ENCODE measurements around the gene SLC38A5. TPM values are rescaled to one million over a fixed set of nuclear protein-coding genes. Genes with fewer than 3 reads are reported as not detected.
A peak's percentile ranks its signal among the peaks of the same experiment; 100 is the strongest.

The SLC38A5 gene
- total and polyA plus RNA-seq, 9 of the 15 experiments (the other 6 are each of a cell fraction or from before 2014, with no cell fraction given) = 9.3 to 228 (median 142) TPM

DNA sequence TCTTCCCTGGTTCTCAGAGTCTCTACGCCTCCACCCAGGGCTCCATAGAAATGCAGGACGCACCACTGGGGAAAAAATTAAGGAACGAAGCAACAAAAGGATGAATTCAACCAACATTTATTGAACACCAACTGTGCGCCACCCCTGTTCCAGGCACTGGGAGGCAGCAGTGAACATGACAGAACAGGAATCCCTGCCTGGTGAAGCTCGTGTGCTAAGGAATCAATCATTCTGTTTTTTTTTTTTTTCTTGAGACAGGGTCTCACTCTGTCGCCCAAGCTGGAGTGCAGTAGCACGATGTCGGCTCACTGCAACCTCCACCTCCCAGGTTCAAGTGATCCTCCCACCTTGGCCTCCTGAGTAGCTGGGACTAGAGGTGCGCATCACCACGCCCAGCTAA, 4.1 kb upstream of the SLC38A5 start:
- intact Hi-C loops (cut with micrococcal nuclease) = no loop called here
- Histone ChIP-seq H3K36me3 (ENCODE audit: control insufficient read depth, insufficient read depth, low read length) (peaks cover 19% of the 10 kb centered on the region; the same call in 2 of the 3 replicates), H3K9me1 (ENCODE audit: control insufficient read depth, insufficient read depth, low read length) (peaks cover 4% of the 10 kb centered on the region), H4K20me1 (replicated peaks; ENCODE audit: control insufficient read depth, insufficient read depth, low read length) (no peaks in the 10 kb centered on the region), H3K9ac (ENCODE audit: insufficient read depth in 1 of 2, low read depth in 2 of 2, low read length in 2 of 2) (0 out of 4 replicates have a peak overlapping the region, but pooled peaks of 1 of the 2 experiments have one; percentile 5), H3K79me2 (ENCODE audit: control insufficient read depth, insufficient read depth, low read length) (peaks cover 51% of the 10 kb centered on the region), H2AFZ (ENCODE audit: low read depth, low read length) (no peak overlapping the region), H3K4me1 (replicated peaks in 1 of 2; ENCODE audit: control insufficient read depth in 2 of 2, insufficient read depth in 2 of 2, low read length in 2 of 2) (peaks cover 25 to 43% of the 10 kb centered on the region in 2 experiments; a peak in 4 of 5 replicates), H3K4me3 (no peak overlapping the region), H3K27ac (ENCODE audit: extremely low read depth, low read depth, low read length) (no peak overlapping the region), H3K4me2 (ENCODE audit: insufficient read depth, low read length) (no peak overlapping the region), H3K27me3 (ENCODE audit: control insufficient read depth in 2 of 2, insufficient read depth in 2 of 2, low read length in 2 of 2) (no peaks in the 10 kb centered on the region), H3K9me3 (replicated peaks; ENCODE audit: control insufficient read depth, insufficient read depth, low read depth, low read length) (no peaks in the 10 kb centered on the region)
- peak; percentile 13; the same call in 1 of the 3 replicates for ATAC-seq
- CTCF ChIA-PET (ENCODE audit: low intra/inter-chr PET ratio) = interaction anchor here (0.6 to 0.7 kb wide), 2 partner anchors 21 to 35 kb away, joined by 3 read pairs; partner anchors contain the start of gene PORCN
- POLR2A ChIA-PET = interaction anchor here (0.5 to 1.0 kb wide), 3 partner anchors 13 to 100 kb away, joined by 3 to 4 read pairs (median 3); partner anchors contain the start of gene RBM3
- 62% methylated on average over 7 of the region's 10 CpGs for WGBS (ENCODE audit: insufficient coverage, low coverage, missing lambda C conversion rate)
- in situ Hi-C loops (cut with MboI) = no loop called here
- DNase-seq (ENCODE audit: extremely low read depth in 1 of 4, low spot score in 3 of 4) = peak in 2 of 4 experiments; percentile 30 to 52
- FAIRE-seq = peak; percentile 64
- no TSS peak for BruUV-seq (replicated peaks)
- TF ChIP-seq, protein P1, sequence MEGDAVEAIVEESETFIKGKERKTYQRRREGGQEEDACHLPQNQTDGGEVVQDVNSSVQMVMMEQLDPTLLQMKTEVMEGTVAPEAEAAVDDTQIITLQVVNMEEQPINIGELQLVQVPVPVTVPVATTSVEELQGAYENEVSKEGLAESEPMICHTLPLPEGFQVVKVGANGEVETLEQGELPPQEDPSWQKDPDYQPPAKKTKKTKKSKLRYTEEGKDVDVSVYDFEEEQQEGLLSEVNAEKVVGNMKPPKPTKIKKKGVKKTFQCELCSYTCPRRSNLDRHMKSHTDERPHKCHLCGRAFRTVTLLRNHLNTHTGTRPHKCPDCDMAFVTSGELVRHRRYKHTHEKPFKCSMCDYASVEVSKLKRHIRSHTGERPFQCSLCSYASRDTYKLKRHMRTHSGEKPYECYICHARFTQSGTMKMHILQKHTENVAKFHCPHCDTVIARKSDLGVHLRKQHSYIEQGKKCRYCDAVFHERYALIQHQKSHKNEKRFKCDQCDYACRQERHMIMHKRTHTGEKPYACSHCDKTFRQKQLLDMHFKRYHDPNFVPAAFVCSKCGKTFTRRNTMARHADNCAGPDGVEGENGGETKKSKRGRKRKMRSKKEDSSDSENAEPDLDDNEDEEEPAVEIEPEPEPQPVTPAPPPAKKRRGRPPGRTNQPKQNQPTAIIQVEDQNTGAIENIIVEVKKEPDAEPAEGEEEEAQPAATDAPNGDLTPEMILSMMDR (IDR thresholded peaks at IDR 0.05 in 2 of 3, conservative IDR thresholded peaks at IDR 0.05 in 1 of 3; ENCODE audit: insufficient read depth in 2 of 3, low read depth in 1 of 3, low read length in 3 of 3) = peak; percentile 53 to 59 (median 56)
- TF ChIP-seq SRSF7 (optimal IDR thresholded peaks at IDR 0.05; ENCODE audit: low read depth, low read length) (no peak), TAF1 (IDR thresholded peaks at IDR 0.05; ENCODE audit: control insufficient read depth, extremely low read depth, insufficient read depth, low read length, severe bottlenecking) (no peak), WHSC1 (IDR thresholded peaks at IDR 0.05; ENCODE audit: low read length) (no peak), ZNF384 (IDR thresholded peaks at IDR 0.05; ENCODE audit: low read depth, low read length) (peak; percentile 61), RAD21 (CRISPR knock-in tag; conservative IDR thresholded peaks at IDR 0.05 in 1 of 2, IDR thresholded peaks at IDR 0.05 in 1 of 2) (peak in 1 of 2 experiments; percentile 47; a peak in 3 of 4 replicates)
- TF ChIP-seq, protein P2, sequence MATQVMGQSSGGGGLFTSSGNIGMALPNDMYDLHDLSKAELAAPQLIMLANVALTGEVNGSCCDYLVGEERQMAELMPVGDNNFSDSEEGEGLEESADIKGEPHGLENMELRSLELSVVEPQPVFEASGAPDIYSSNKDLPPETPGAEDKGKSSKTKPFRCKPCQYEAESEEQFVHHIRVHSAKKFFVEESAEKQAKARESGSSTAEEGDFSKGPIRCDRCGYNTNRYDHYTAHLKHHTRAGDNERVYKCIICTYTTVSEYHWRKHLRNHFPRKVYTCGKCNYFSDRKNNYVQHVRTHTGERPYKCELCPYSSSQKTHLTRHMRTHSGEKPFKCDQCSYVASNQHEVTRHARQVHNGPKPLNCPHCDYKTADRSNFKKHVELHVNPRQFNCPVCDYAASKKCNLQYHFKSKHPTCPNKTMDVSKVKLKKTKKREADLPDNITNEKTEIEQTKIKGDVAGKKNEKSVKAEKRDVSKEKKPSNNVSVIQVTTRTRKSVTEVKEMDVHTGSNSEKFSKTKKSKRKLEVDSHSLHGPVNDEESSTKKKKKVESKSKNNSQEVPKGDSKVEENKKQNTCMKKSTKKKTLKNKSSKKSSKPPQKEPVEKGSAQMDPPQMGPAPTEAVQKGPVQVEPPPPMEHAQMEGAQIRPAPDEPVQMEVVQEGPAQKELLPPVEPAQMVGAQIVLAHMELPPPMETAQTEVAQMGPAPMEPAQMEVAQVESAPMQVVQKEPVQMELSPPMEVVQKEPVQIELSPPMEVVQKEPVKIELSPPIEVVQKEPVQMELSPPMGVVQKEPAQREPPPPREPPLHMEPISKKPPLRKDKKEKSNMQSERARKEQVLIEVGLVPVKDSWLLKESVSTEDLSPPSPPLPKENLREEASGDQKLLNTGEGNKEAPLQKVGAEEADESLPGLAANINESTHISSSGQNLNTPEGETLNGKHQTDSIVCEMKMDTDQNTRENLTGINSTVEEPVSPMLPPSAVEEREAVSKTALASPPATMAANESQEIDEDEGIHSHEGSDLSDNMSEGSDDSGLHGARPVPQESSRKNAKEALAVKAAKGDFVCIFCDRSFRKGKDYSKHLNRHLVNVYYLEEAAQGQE (IDR thresholded peaks at IDR 0.05; ENCODE audit: borderline replicate concordance) = peak; percentile 38; the same call in 1 of the 2 replicates
- TF ChIP-seq, protein P2 (CRISPR knock-in tag; IDR thresholded peaks at IDR 0.05; ENCODE audit: low read depth) = no peak

All from K562 (cell line).